ENCODE measurements around the gene MLKL. TPM values are rescaled to one million over a fixed set of nuclear protein-coding genes. Genes with fewer than 3 reads are reported as not detected.
A peak's percentile ranks its signal among the peaks of the same experiment; 100 is the strongest.

MLKL gene
- total RNA-seq, 1 donor from 2014 or later, result 3.2 TPM

DNA sequence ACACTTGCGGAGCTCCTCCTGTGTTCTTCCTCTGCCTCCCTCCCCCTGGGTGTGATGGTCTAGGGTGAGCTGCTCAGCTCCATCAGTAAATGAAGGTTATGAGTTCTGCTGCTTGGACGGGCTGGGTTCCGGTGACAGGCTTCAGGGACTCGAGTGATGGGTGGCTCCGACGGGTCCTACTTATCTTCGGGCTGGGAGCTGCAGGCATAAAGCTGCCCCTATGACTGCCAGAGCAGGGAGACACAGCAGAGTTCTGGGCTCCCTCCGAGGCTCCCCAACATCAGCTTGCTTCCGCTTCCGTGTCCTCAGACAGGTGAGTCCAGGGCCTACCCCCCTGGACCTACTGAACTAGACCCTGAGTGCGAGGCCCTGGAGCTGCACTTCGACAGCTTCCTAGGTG lies 11.3 kb upstream of the MLKL start:
- Histone ChIP-seq H3K4me1 (no peaks in the 10 kb centered on the region), H3K4me3 (no peak overlapping the region), H3K27me3 (ENCODE audit: low read depth) (no peaks in the 10 kb centered on the region), H3K27ac (replicated peaks) (no peak overlapping the region), H3K36me3 (no peaks in the 10 kb centered on the region), H3K9me3 (replicated peaks) (no peaks in the 10 kb centered on the region)
- intact Hi-C loops (cut with micrococcal nuclease), result loop anchor here (5.0 kb wide), 1 partner anchor 150 kb away; no protein-coding TSS in a partner anchor
- no peak for DNase-seq
- TF ChIP-seq, protein P1, sequence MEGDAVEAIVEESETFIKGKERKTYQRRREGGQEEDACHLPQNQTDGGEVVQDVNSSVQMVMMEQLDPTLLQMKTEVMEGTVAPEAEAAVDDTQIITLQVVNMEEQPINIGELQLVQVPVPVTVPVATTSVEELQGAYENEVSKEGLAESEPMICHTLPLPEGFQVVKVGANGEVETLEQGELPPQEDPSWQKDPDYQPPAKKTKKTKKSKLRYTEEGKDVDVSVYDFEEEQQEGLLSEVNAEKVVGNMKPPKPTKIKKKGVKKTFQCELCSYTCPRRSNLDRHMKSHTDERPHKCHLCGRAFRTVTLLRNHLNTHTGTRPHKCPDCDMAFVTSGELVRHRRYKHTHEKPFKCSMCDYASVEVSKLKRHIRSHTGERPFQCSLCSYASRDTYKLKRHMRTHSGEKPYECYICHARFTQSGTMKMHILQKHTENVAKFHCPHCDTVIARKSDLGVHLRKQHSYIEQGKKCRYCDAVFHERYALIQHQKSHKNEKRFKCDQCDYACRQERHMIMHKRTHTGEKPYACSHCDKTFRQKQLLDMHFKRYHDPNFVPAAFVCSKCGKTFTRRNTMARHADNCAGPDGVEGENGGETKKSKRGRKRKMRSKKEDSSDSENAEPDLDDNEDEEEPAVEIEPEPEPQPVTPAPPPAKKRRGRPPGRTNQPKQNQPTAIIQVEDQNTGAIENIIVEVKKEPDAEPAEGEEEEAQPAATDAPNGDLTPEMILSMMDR (IDR thresholded peaks at IDR 0.05; ENCODE audit: borderline replicate concordance), result no peak

DNA sequence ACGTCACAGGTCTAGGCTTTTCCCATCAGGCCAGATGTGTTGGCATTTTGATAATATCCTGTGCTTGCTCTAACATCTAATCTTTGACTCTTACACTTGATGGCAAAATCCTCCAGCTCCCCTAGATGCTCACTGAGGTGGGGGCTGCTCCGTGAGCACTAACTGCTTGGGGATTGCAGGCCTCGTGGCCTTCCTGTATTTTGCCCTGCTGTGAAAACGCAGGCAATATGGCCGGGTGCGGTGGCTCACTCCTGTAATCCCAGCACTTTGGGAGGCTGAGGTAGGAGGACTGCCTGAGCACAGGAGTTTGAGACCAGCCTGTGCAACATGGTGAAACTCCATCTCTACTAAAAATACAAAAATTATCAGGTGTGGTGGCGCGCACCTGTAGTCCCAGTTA lies 9.7 kb upstream of the MLKL start:
- H3K36me3 ChIP-seq, result no peaks in the 10 kb centered on the region
- H3K4me3 ChIP-seq, result no peak overlapping the region
- TF ChIP-seq, protein P1 (IDR thresholded peaks at IDR 0.05; ENCODE audit: borderline replicate concordance), result no peak
- no peaks in the 10 kb centered on the region for H3K4me1 ChIP-seq
- intact Hi-C loops (cut with micrococcal nuclease), result loop anchor here (5.0 kb wide), 1 partner anchor 152 kb away; no protein-coding TSS in a partner anchor
- H3K27ac ChIP-seq (replicated peaks), result no peak overlapping the region
- no peak for DNase-seq
- no peaks in the 10 kb centered on the region for H3K9me3 ChIP-seq (replicated peaks)
- no peaks in the 10 kb centered on the region for H3K27me3 ChIP-seq (ENCODE audit: low read depth)

DNA sequence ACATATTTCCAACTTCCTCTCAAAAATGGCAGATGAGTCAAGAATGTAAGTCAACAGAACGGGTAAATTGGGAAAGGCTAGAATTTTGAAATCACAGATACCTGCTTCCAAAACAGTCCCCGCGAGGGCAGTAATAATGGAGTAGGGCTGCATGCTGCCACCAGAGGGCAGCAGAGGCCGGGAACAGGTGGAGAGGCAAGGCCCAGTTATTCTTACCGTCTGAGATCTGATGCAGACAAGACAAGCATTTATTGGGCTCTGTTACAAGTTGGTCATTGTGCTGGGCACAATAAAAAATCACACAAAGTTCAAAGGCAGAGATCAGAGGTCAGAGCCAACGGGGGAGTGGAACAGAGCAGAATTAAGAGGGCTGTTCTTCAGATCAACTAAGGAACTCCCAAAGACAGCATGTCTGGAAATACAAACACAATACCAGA lies 8.8 kb upstream of the MLKL start:
- TF ChIP-seq, protein P1 (IDR thresholded peaks at IDR 0.05; ENCODE audit: borderline replicate concordance), result peak; percentile 99
- peak; percentile 68 for DNase-seq
- no peak overlapping the region for H3K27ac ChIP-seq (replicated peaks)
- intact Hi-C loops (cut with micrococcal nuclease), result no loop called here
- H3K36me3 ChIP-seq, result no peaks in the 10 kb centered on the region
- no peak overlapping the region for H3K4me3 ChIP-seq
- no peaks in the 10 kb centered on the region for H3K27me3 ChIP-seq (ENCODE audit: low read depth)
- no peaks in the 10 kb centered on the region for H3K9me3 ChIP-seq (replicated peaks)
- no peaks in the 10 kb centered on the region for H3K4me1 ChIP-seq

DNA sequence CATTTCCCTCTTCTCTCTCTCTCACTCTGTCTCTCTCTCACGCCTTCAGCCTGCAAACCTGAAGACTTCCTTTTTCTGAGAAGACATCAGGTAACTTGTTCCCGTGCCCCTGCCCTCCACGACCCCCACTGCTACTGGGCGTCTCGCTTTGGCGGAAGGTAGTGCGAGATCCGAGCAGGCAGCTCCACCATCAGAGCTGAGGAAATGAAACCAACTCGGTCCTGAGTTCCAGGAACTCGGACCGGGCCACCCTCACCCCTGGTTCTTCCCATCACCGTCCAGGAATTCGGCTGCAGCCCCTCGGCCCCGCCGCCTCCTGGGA lies 585 bp downstream of the MLKL start:
- no peak for DNase-seq
- Histone ChIP-seq H3K27me3 (ENCODE audit: low read depth) (no peaks in the 10 kb centered on the region), H3K4me1 (peaks cover 42% of the 10 kb centered on the region), H3K36me3 (peaks cover 5% of the 10 kb centered on the region), H3K9me3 (replicated peaks) (no peaks in the 10 kb centered on the region), H3K4me3 (peak overlapping the region; percentile 82), H3K27ac (replicated peaks) (peak overlapping the region; percentile 92)
- intact Hi-C loops (cut with micrococcal nuclease), result no loop called here
- TF ChIP-seq, protein P1 (IDR thresholded peaks at IDR 0.05; ENCODE audit: borderline replicate concordance), result no peak

DNA sequence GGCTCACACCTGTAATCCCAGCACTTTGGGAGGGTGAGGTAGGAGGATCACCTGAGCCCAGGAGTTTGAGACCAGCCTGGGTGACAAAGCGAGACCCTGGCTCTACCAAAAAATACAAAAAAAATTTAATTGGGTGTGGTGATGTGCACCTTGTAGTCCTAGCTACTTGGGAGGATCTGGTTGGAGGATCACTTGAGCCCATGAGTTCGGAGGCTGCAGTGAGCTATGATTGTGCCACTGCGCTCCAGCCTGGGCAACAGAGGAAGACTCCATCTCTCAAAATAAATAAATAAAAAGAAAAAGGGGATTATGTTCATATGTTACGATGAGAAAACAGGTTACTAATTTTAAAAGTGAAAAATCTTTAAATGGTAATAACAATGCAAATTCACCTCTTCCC lies 996 bp downstream of the MLKL start:
- peak overlapping the region; percentile 92 for H3K27ac ChIP-seq (replicated peaks)
- peaks cover 8% of the 10 kb centered on the region for H3K36me3 ChIP-seq
- peaks cover 42% of the 10 kb centered on the region for H3K4me1 ChIP-seq
- H3K27me3 ChIP-seq (ENCODE audit: low read depth), result no peaks in the 10 kb centered on the region
- DNase-seq, result no peak
- intact Hi-C loops (cut with micrococcal nuclease), result no loop called here
- peak overlapping the region; percentile 82 for H3K4me3 ChIP-seq
- TF ChIP-seq, protein P1 (IDR thresholded peaks at IDR 0.05; ENCODE audit: borderline replicate concordance), result no peak
- H3K9me3 ChIP-seq (replicated peaks), result no peaks in the 10 kb centered on the region

DNA sequence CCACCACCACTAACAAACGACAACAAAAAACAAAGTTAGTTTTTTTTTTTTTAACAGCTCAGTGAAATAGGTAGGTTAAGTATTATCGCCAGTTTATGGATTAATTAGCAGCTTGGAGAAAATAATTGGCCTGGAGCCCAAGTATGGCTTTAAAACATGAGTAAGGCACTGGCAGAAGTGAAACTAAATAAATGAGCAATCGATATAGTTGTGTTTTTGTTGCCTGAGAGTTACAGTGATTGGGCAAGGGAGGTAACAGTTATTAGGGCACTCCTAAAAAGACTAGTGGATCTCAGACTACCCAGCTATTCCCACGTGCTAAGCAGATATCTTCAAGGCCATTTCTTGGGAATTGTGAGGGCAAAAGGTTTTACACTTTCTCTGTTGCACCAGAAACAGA lies 2.4 kb downstream of the MLKL start:
- Histone ChIP-seq H3K4me1 (peaks cover 42% of the 10 kb centered on the region), H3K27me3 (ENCODE audit: low read depth) (no peaks in the 10 kb centered on the region), H3K36me3 (peaks cover 13% of the 10 kb centered on the region), H3K9me3 (replicated peaks) (no peaks in the 10 kb centered on the region), H3K27ac (replicated peaks) (no peak overlapping the region), H3K4me3 (peak overlapping the region; percentile 82)
- no peak for DNase-seq
- intact Hi-C loops (cut with micrococcal nuclease), result no loop called here
- TF ChIP-seq, protein P1 (IDR thresholded peaks at IDR 0.05; ENCODE audit: borderline replicate concordance), result no peak
